ENCODE measurements around the gene CHTOP.

CHTOP gene

DNA sequence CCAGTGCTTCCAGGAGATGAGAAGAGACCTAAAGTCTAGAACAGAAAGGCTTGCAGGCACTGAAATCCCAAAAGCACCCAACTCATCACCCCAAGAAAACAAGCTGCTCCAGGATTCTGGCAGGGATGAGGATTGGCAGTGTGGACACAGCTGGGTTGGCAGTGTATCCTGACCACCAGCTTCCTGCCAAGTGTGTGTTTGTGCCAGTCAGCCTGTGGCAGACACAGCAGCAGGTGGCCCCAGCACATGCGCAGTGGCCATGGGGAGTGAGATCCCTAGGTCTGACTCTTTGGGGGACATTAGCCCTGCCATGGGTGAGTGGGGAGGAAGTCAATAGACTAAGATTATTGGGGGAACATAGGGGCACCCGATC, 16.0 kb downstream of the CHTOP start:
- no peak overlapping the region for H3K27ac ChIP-seq
- TF ChIP-seq, protein P1, sequence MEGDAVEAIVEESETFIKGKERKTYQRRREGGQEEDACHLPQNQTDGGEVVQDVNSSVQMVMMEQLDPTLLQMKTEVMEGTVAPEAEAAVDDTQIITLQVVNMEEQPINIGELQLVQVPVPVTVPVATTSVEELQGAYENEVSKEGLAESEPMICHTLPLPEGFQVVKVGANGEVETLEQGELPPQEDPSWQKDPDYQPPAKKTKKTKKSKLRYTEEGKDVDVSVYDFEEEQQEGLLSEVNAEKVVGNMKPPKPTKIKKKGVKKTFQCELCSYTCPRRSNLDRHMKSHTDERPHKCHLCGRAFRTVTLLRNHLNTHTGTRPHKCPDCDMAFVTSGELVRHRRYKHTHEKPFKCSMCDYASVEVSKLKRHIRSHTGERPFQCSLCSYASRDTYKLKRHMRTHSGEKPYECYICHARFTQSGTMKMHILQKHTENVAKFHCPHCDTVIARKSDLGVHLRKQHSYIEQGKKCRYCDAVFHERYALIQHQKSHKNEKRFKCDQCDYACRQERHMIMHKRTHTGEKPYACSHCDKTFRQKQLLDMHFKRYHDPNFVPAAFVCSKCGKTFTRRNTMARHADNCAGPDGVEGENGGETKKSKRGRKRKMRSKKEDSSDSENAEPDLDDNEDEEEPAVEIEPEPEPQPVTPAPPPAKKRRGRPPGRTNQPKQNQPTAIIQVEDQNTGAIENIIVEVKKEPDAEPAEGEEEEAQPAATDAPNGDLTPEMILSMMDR (IDR thresholded peaks at IDR 0.05), result no peak
- TF ChIP-seq ZFX (IDR thresholded peaks at IDR 0.05; ENCODE audit: borderline replicate concordance), result no peak

DNA sequence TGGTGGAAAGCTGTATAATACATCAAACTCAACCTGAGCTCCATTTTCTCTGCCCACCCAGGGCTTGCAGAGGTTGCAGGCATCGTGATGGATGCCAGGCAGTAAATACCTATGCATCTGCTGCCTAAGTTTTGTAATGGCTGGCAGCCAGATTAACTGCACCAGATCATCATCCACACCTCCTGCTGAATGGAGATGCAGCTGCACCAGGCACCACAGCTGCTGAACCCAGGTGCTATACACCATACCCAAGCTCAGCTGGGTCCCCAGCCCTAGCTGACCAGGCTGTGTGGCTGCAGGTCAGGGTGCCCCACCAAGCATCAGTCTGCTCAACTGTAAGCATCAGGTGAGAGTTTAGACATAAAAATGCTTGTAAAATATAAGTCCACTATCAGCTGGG, 17.9 kb downstream of the CHTOP start:
- TF ChIP-seq, protein P1 (IDR thresholded peaks at IDR 0.05), result no peak
- TF ChIP-seq ZFX (IDR thresholded peaks at IDR 0.05; ENCODE audit: borderline replicate concordance), result no peak
- H3K27ac ChIP-seq, result no peak overlapping the region

DNA sequence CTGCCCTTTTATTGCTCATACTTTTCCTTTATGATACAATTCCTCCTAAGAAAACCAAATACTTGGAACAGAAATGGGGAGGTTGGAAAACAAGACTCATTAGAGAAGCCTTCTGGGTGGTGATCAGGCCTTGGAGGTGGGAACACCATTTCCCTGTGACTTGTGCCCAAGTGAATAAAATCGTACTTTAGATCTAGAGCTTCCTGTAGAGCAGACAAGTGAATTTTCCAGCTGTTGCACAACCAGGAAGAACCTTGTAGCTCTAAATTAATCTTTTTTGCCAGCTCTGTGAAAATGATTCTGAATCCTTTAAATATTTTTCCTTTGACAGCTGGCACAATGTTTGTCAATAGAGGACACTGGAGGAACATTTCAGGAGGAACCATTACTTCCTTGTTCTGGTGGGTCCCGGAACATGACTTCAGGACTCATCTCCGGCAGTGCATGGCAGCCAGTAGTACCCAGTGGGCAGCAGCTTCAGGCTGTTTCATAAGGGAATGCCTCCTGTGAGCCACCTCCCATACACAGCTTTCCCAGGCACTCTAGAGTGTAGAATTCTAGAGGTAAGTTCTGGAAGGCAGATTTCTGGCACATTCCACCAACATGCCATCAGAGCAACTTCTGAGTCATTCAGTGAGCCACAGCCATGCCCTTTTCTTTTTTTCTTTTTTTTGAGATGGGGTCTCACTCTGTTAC, 19.1 kb downstream of the CHTOP start:
- TF ChIP-seq, protein P1 (IDR thresholded peaks at IDR 0.05), result no peak
- TF ChIP-seq ZFX (IDR thresholded peaks at IDR 0.05; ENCODE audit: borderline replicate concordance), result no peak
- H3K27ac ChIP-seq, result no peak overlapping the region

DNA sequence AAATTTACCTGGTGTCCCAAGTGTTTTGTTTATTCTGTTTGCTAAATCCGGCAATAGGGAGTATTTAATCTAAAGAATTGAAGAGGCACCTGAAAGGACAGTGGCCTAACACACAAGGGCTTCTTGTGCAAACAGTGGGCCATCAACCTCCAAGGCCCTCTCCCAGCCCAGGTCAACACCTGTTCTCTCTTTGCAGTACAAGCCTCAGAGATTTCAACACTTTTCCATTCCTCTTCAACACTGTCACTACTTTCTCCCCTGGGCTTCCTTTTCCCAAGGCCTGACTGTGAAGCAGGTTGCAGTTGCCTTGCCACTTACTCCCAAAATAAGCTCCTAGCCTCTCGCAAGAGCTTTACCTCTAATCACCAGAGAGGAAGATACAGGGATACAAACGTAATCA, 21.5 kb downstream of the CHTOP start:
- H3K27ac ChIP-seq, result 0 out of 2 replicates have a peak overlapping the region, but pooled peaks have one; percentile 17
- TF ChIP-seq, protein P1 (IDR thresholded peaks at IDR 0.05), result no peak
- TF ChIP-seq ZFX (IDR thresholded peaks at IDR 0.05; ENCODE audit: borderline replicate concordance), result no peak

DNA sequence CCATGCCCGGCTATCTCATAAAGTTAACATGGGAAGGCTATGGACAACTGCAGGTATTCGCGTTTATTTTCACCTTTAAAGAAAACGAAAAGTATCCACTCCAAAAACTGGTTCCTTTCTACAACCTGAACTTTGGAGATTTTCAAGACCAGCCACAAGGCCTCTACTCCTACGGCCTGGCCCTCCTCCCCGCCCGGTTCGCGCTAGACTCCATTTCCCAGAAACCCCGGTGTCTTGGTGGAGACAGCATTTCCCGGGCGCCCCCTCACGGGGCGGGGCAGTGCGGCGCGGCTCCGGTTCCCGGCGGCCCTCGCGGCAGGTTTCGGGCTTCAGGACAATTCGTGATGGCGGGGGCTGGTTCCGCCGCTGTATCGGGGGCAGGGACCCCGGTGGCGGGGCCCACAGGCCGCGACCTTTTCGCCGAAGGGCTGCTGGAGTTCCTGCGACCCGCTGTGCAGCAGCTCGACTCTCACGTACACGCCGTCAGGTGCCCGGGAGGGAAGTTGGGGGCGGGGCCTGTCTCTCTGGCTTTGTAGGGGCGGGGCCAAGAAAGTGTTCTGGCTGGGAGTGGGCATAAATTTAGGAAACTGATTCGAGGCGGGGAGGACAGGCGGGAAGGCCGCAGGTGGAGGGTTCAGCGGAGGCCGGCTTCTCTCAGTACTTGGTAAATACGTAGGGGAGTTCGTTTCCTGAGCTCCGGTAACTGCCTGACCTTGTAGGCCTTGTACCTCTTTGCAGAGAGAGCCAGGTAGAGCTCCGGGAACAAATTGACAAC, 24.7 kb downstream of the CHTOP start, which contains the start of gene SNAPIN:
SNAPIN (plus strand) TSS at position 304 of the 775 bp plus-strand sequence; CDS start at position 345, 41 bp downstream.
- peak within 1 kb of the TSS; percentile 89 for H3K27ac ChIP-seq
- TF ChIP-seq, protein P1 (IDR thresholded peaks at IDR 0.05), result peak; percentile 19; the same call in 1 of the 2 replicates
- no peak for TF ChIP-seq ZFX (IDR thresholded peaks at IDR 0.05; ENCODE audit: borderline replicate concordance)

DNA sequence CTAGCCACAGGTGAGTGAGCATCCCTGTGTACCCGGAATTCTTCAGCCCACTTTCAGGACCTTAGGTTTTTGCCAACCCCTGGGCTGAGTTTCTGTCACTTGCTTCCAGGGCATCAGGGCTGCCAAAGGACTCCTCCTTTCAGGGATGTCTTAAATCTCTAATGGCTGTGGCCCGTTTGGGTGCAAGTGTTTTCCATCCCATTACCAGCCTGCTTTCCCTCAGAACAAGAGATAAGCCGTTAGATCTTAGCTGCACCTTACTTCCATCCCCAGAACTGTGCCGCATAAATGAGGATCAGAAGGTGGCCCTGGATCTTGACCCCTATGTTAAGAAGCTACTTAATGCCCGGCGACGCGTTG, 25.3 kb downstream of the CHTOP start:
- H3K27ac ChIP-seq, result peak overlapping the region; percentile 89
- TF ChIP-seq, protein P1 (IDR thresholded peaks at IDR 0.05), result no peak
- TF ChIP-seq ZFX (IDR thresholded peaks at IDR 0.05; ENCODE audit: borderline replicate concordance), result no peak

DNA sequence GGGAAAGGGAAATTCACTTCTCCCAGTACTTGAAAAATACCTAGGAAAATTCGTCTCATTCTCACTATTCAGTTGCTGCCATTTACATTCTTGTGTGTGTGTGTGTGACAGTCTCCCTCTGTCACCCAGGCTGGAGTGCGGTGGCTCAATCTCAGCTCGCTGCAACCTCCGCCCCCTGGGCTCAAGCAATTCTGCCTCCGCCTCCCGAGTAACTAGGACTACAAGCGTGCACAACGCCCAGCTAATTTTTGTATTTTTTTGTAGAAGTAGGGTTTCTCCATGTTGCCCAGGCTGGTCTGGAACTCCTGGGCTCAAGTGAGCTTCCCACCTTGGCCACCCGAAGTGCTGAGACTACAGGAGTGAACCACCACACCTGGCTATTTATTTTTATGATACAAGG, 25.8 kb downstream of the CHTOP start:
- peak overlapping the region; percentile 89 for H3K27ac ChIP-seq

More for the DNA sequence above, 25.8 kb downstream of the CHTOP start:
- TF ChIP-seq ZFX (IDR thresholded peaks at IDR 0.05; ENCODE audit: borderline replicate concordance), result no peak
- TF ChIP-seq, protein P1 (IDR thresholded peaks at IDR 0.05), result no peak

Measured in 22Rv1 (cell line).